Liver (tissue), 9 donors: ENCODE measurements around the gene GLP1R. TPM values are rescaled to one million over a fixed set of nuclear protein-coding genes. Genes with fewer than 3 reads are reported as not detected.

Experiments
- DNase-seq: peaks from one replicate; pipeline ENCODE4 v3.0.0-alpha.2; 2017; ENCODE audit warnings: low spot score
- H3K27ac ChIP-seq, 2 donors: one replicate each; pipeline ENCODE4 v1.7.0; 2013; ENCODE audit warnings: inconsistent platforms in 2 of 2, low read length in 2 of 2, control low read depth in 1 of 2, low read depth in 1 of 2, mild to moderate bottlenecking in 1 of 2
- H3K27me3 ChIP-seq, 4 donors: one replicate each; pipeline versions ENCODE4 v1.6.1 to v1.7.0; 2013; ENCODE audit warnings: low read length in 3 of 4, inconsistent platforms in 1 of 4, mild to moderate bottlenecking in 1 of 4, moderate library complexity in 1 of 4; ENCODE audit not compliant: control insufficient read depth in 4 of 4, insufficient read depth in 4 of 4
- H3K36me3 ChIP-seq, 4 donors: one replicate each; pipeline versions ENCODE4 v1.6.1 to v1.7.0; 2013; ENCODE audit warnings: low read length in 3 of 4, mild to moderate bottlenecking in 3 of 4, low read depth in 1 of 4, moderate library complexity in 1 of 4; ENCODE audit not compliant: control insufficient read depth in 4 of 4, insufficient read depth in 3 of 4
- H3K4me1 ChIP-seq, 4 donors: one replicate each; pipeline versions ENCODE4 v1.6.1 to v1.7.0; 2013; ENCODE audit warnings: low read length in 3 of 4, mild to moderate bottlenecking in 3 of 4, moderate library complexity in 1 of 4; ENCODE audit not compliant: control insufficient read depth in 4 of 4, insufficient read depth in 4 of 4
- H3K4me3 ChIP-seq, 3 donors: one replicate each; pipeline versions ENCODE4 v1.6.1 to v1.7.0; 2013; ENCODE audit warnings: low read length in 3 of 3, control low read depth in 1 of 3, low read depth in 1 of 3, mild to moderate bottlenecking in 1 of 3
- H3K9ac ChIP-seq, 2 donors: one replicate each; pipeline ENCODE4 v1.7.0; 2013; ENCODE audit warnings: low read length in 2 of 2, mild to moderate bottlenecking in 2 of 2, moderate library complexity in 2 of 2, control low read depth in 1 of 2, low read depth in 1 of 2
- H3K9me3 ChIP-seq, 4 donors: one replicate each; pipeline versions ENCODE4 v1.6.1 to v1.7.0; 2013; ENCODE audit warnings: low read length in 3 of 4; ENCODE audit not compliant: control insufficient read depth in 4 of 4
- EGR1 ChIP-seq, 2 donors: IDR thresholded peaks; 2 replicates each; pipeline ENCODE4 v1.6.1; 2016 to 2018; ENCODE audit warnings: antibody characterized with exemption in 2 of 2, low read depth in 2 of 2
- FOXA1 ChIP-seq: IDR thresholded peaks from 2 replicates; pipeline ENCODE4 v1.6.1; 2016; ENCODE audit warnings: antibody characterized with exemption
- FOXA2 ChIP-seq: IDR thresholded peaks from 2 replicates; pipeline ENCODE4 v1.6.1; 2016; ENCODE audit warnings: antibody characterized with exemption
- HNF4G ChIP-seq: IDR thresholded peaks from 2 replicates; pipeline ENCODE4 v1.6.1; 2016; ENCODE audit warnings: antibody characterized with exemption
- JUND ChIP-seq, 2 donors: IDR thresholded peaks; 2 replicates each; pipeline ENCODE4 v1.6.1; 2016; ENCODE audit warnings: antibody characterized with exemption in 2 of 2
- REST ChIP-seq: IDR thresholded peaks from 2 replicates; pipeline ENCODE4 v1.6.1; 2016; ENCODE audit warnings: antibody characterized with exemption, mild to moderate bottlenecking
- TAF1 ChIP-seq: conservative IDR thresholded peaks from 2 replicates; pipeline ENCODE4 v1.6.1; 2016; ENCODE audit warnings: antibody characterized with exemption, mild to moderate bottlenecking
- YY1 ChIP-seq: IDR thresholded peaks from 2 replicates; pipeline ENCODE4 v1.6.1; 2016; ENCODE audit warnings: antibody characterized with exemption, mild to moderate bottlenecking
- WGBS: extraction: QIAGEN DNeasy Blood & Tissue Kit; methylation state at CpG from one replicate; pipeline ENCODE4 v1.1.7; 2013; 5-methylcytosine and 5-hydroxymethylcytosine counted together
- polyA plus RNA-seq, 2 donors: library from polyadenylated mRNA; stranded (reverse) in 1 of 2; unstranded in 1 of 2; fragments of 200-250 nt in 1 of 2; fragments of >200 nt in 1 of 2; fragmentation: Nextera tagmentation in 1 of 2; extraction: Ambion mirVana in 1 of 2; gene quantifications; one replicate each; pipeline versions ENCODE4 v1.2.1 to v1.2.3, GENCODE V29; 2013 to 2015
- total RNA-seq, 2 donors: library from RNA; depleted of rRNA; stranded (reverse); fragments of >200 nt; gene quantifications; one replicate each; pipeline ENCODE4 v1.2.3, GENCODE V29; 2014
- TF ChIP-seq, protein P1 (sequence below): fragments of 150-350 bp; IDR thresholded peaks from 2 replicates; pipeline ENCODE4 v1.5.1; 2017; ENCODE audit warnings: improper control_type of control experiment, low read depth, low read length; ENCODE audit not compliant: missing input control
- TF ChIP-seq, protein P2 (sequence below): IDR thresholded peaks from 2 replicates; pipeline ENCODE4 v1.6.1; 2016; ENCODE audit warnings: antibody characterized with exemption
- TF ChIP-seq, protein P3 (sequence below): IDR thresholded peaks from 2 replicates; pipeline ENCODE4 v1.6.1; 2016; ENCODE audit warnings: antibody characterized with exemption
- donor health status: healthy.
- donor health status: healthy.
- donor health status: healthy.
- donor health status: healthy.
- donor health status: healthy.

GLP1R gene
- total and polyA plus RNA-seq, 4 donors: not detected

DNA sequence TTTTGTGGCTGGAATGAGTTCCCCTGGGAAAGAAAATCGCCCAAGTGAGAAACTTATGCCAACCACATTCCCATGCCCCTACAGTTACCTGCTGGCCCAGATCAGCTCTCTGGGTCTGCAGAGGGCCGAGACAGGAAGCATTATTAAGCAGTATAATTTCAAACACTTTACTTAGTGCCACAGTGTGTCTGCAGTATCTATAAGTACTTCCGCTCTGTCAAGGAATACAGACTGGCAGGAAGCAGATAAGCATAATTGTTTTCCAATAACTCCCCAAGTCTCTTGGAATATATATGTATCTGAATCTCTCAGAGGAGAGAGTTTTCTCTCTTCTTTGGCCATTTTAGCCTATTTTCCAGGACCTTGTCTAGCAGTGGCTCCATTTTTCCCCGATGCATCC, 41.5 kb downstream of the GLP1R start:
- TF ChIP-seq JUND (IDR thresholded peaks at IDR 0.05) (no peak), YY1 (no peak), FOXA2 (no peak), FOXA1 (no peak), REST (no peak), TAF1 (no peak), EGR1 (IDR thresholded peaks at IDR 0.05; ENCODE audit: low read depth in 2 of 2) (no peak), HNF4G (no peak)
- TF ChIP-seq, protein P1, sequence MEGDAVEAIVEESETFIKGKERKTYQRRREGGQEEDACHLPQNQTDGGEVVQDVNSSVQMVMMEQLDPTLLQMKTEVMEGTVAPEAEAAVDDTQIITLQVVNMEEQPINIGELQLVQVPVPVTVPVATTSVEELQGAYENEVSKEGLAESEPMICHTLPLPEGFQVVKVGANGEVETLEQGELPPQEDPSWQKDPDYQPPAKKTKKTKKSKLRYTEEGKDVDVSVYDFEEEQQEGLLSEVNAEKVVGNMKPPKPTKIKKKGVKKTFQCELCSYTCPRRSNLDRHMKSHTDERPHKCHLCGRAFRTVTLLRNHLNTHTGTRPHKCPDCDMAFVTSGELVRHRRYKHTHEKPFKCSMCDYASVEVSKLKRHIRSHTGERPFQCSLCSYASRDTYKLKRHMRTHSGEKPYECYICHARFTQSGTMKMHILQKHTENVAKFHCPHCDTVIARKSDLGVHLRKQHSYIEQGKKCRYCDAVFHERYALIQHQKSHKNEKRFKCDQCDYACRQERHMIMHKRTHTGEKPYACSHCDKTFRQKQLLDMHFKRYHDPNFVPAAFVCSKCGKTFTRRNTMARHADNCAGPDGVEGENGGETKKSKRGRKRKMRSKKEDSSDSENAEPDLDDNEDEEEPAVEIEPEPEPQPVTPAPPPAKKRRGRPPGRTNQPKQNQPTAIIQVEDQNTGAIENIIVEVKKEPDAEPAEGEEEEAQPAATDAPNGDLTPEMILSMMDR: no peak
- TF ChIP-seq, protein P2, sequence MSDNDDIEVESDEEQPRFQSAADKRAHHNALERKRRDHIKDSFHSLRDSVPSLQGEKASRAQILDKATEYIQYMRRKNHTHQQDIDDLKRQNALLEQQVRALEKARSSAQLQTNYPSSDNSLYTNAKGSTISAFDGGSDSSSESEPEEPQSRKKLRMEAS: no peak

GRCh38 chr6:39091220-39091619, 42.6 kb downstream of the GLP1R start:
- Histone ChIP-seq H3K4me1 (peaks cover 4 to 22% (median 16%) of the 10 kb centered on the region in 4 donors), H3K9ac (no peak overlapping the region)
- 88% methylated on average over 7 of the region's 7 CpGs for WGBS

More for the DNA sequence above, 41.5 kb downstream of the GLP1R start:
- Histone ChIP-seq H3K27ac (no peak overlapping the region), H3K36me3 (no peaks in the 10 kb centered on the region), H3K9me3 (no peaks in the 10 kb centered on the region), H3K27me3 (no peaks in the 10 kb centered on the region), H3K4me3 (no peak overlapping the region), H3K9ac (no peak overlapping the region), H3K4me1 (peaks cover 1 to 18% (median 14%) of the 10 kb centered on the region in 4 donors)
- WGBS: 77% methylated on average over 4 of the region's 4 CpGs
- no peak for DNase-seq

More at GRCh38 chr6:39091220-39091619, 42.6 kb downstream of the GLP1R start:
- TF ChIP-seq, protein P1: no peak
- no peak for TF ChIP-seq REST
- no peak for TF ChIP-seq HNF4G
- no peak for TF ChIP-seq TAF1
- no peak for TF ChIP-seq YY1
- TF ChIP-seq FOXA1: no peak
- TF ChIP-seq, protein P3, sequence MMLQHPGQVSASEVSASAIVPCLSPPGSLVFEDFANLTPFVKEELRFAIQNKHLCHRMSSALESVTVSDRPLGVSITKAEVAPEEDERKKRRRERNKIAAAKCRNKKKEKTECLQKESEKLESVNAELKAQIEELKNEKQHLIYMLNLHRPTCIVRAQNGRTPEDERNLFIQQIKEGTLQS: no peak
- Histone ChIP-seq H3K9me3 (no peaks in the 10 kb centered on the region), H3K4me3 (no peak overlapping the region), H3K36me3 (no peaks in the 10 kb centered on the region), H3K27me3 (no peaks in the 10 kb centered on the region), H3K27ac (no peak overlapping the region)
- DNase-seq: no peak
